HEK293 (cell line): Measurements from ENCODE around the gene TAF6L.
A peak's percentile ranks its signal among the peaks of the same experiment; 100 is the strongest.

Experiments used
- CTCF ChIA-PET: fragments of 350-600 bp; formaldehyde crosslinking; extraction: SDS; loops from one replicate; lab custom pipeline; 2021; ENCODE audit warnings: antibody characterized with exemption; lab: Yijun Ruan, JAX
- POLR2A ChIA-PET: fragments of 300-600 bp; formaldehyde crosslinking; extraction: SDS; loops from one replicate; lab custom pipeline; 2020; ENCODE audit warnings: antibody characterized with exemption, inconsistent platforms; lab: Yijun Ruan, JAX
- H3K27ac ChIP-seq: fragments of 200-500 bp; sonication (Bioruptor generic); 2 replicates; pipeline ENCODE4 v1.5.1; 2014; ENCODE audit warnings: low read depth, low read length, control low read depth, inconsistent platforms; ENCODE audit errors: extremely low read depth
- H3K36me3 ChIP-seq, 2 experiments: fragments of 200-500 bp in 1 of 2; sonication (Bioruptor generic) in 1 of 2; 1 replicate in 1 of 2; 2 replicates in 1 of 2; pipeline ENCODE4 v1.5.1; 2014 to 2017; ENCODE audit warnings: inconsistent platforms in 2 of 2, low read length in 2 of 2; ENCODE audit not compliant: control insufficient read depth in 2 of 2, insufficient read depth in 1 of 2
- H3K4me1 ChIP-seq: fragments of 200-500 bp; sonication (Bioruptor generic); 2 replicates; pipeline ENCODE4 v1.5.1; 2014; ENCODE audit warnings: mild to moderate bottlenecking, low read length, inconsistent platforms; ENCODE audit not compliant: control insufficient read depth, insufficient read depth
- H3K4me3 ChIP-seq: 2 replicates; pipeline ENCODE4 v1.5.1; 2011; ENCODE audit warnings: low read depth, mild to moderate bottlenecking, control low read depth, low read length, moderate library complexity
- H3K9me3 ChIP-seq: fragments of 200-500 bp; sonication (Bioruptor generic); 2 replicates; pipeline ENCODE4 v1.5.1; 2014; ENCODE audit warnings: low read depth, low read length, inconsistent platforms; ENCODE audit not compliant: control insufficient read depth, insufficient read depth
- EGR2 ChIP-seq: fragments of 450-650 bp; formaldehyde crosslinking; IDR thresholded peaks from 2 replicates; pipeline ENCODE4 v1.5.1; 2016; ENCODE audit warnings: low read depth, missing biosample characterization, missing genetic modification characterization
- ZBTB17 ChIP-seq: fragments of 450-650 bp; formaldehyde crosslinking; IDR thresholded peaks from 2 replicates; pipeline ENCODE4 v1.5.1; 2016; ENCODE audit warnings: missing biosample characterization, missing genetic modification characterization
- ZBTB20 ChIP-seq: fragments of 450-650 bp; formaldehyde crosslinking; IDR thresholded peaks from 2 replicates; pipeline ENCODE4 v1.5.1; 2016; ENCODE audit warnings: missing biosample characterization, missing genetic modification characterization
- ZFHX2 ChIP-seq: fragments of 450-650 bp; formaldehyde crosslinking; conservative IDR thresholded peaks from 2 replicates; pipeline ENCODE4 v1.5.1; 2016; ENCODE audit warnings: missing biosample characterization, missing genetic modification characterization
- ZFP69B ChIP-seq: fragments of 450-650 bp; formaldehyde crosslinking; IDR thresholded peaks from 2 replicates; pipeline ENCODE4 v1.5.1; 2016; ENCODE audit warnings: missing biosample characterization, missing genetic modification characterization
- ZNF335 ChIP-seq: fragments of 450-650 bp; formaldehyde crosslinking; conservative IDR thresholded peaks from 2 replicates; pipeline ENCODE4 v1.5.1; 2016; ENCODE audit warnings: missing biosample characterization, missing genetic modification characterization
- ZNF660 ChIP-seq: fragments of 450-650 bp; IDR thresholded peaks from 2 replicates; pipeline ENCODE4 v1.5.1; 2018; ENCODE audit warnings: missing biosample characterization, mild to moderate bottlenecking, missing genetic modification characterization
- ZNF777 ChIP-seq: fragments of 450-650 bp; formaldehyde crosslinking; IDR thresholded peaks from 2 replicates; pipeline ENCODE4 v1.5.1; 2017; ENCODE audit warnings: missing biosample characterization, missing genetic modification characterization, borderline replicate concordance
- ZNF830 ChIP-seq: fragments of 450-650 bp; IDR thresholded peaks from 2 replicates; pipeline ENCODE4 v1.5.0; 2018; ENCODE audit warnings: missing biosample characterization, missing genetic modification characterization, low read depth, mild to moderate bottlenecking, moderate library complexity
- TF ChIP-seq, protein P1 (sequence below): fragments of 450-650 bp; formaldehyde crosslinking; IDR thresholded peaks from 2 replicates; pipeline ENCODE4 v1.5.1; 2016; ENCODE audit warnings: missing biosample characterization, missing genetic modification characterization
- TF ChIP-seq, protein P2 (sequence below): fragments of 450-650 bp; formaldehyde crosslinking; IDR thresholded peaks from 2 replicates; pipeline ENCODE4 v1.5.1; 2016; ENCODE audit warnings: missing biosample characterization, missing genetic modification characterization
- TF ChIP-seq, protein P3 (sequence below): fragments of 450-650 bp; formaldehyde crosslinking; IDR thresholded peaks from 2 replicates; pipeline ENCODE4 v1.5.1; 2016; ENCODE audit warnings: missing biosample characterization, missing genetic modification characterization
- TF ChIP-seq, protein P4 (sequence below): fragments of 450-650 bp; formaldehyde crosslinking; IDR thresholded peaks from 2 replicates; pipeline ENCODE4 v1.5.1; 2016; ENCODE audit warnings: missing biosample characterization, missing genetic modification characterization
- TF ChIP-seq, protein P5 (sequence below): fragments of 450-650 bp; formaldehyde crosslinking; IDR thresholded peaks from 2 replicates; pipeline ENCODE4 v1.5.1; 2017; ENCODE audit warnings: missing biosample characterization, mild to moderate bottlenecking, missing genetic modification characterization, moderate library complexity

TAF6L gene

DNA sequence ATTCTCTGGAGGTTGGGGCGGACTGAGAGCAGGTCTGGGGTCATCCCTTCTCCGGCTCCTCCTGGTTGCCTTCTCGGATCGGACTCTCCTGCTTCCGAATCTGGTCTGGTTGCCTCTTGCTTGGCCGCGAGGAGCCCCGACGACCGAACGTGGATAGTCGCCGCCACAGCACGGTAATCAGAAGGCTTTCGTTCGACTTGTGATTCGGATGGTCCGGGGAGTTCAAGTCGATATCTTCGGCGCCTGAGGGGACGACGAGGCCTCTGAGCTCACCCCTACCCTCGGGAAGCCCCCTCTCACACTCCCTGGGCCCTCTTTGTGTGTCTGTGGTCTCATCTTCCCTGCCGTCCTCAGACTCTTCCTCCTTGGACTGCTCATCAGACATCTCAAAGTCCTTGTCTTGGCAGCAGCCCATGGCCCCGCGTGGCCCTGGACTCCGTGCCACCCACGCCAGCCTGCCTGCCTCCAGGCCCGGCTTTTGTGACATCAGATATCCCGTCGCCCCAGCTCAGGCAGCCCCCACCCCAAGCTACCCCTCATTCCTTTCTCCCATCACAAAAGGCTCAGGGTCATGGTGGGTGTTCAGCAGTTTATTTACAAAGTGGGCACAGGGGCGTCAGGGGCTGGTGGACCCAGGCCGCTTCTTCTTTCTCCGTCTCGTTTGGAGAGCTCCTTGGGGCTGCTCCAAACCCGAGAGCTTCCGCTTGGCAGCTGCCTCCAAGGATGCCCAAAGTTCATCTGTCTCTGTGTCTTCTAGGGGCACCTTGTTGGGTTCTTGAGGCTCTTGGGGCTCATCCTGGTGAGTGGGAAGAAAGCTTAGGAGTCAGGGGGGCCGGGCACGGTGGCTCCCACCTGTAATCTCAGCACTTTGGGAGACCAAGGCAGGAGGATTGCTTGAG is 61.4 kb downstream of the TAF6L start, which contains the start of gene TEX54:
TEX54 (minus strand) TSS at position 506 of the 899 bp plus-strand sequence.
- Histone ChIP-seq H3K9me3 (no peaks in the 10 kb centered on the region), H3K4me1 (peaks cover 2% of the 10 kb centered on the region; the same call in 1 of the 2 replicates), H3K4me3 (peak within 1 kb of the TSS; percentile 87), H3K27ac (peak within 1 kb of the TSS; percentile 88), H3K36me3 (peaks cover 0 to 58% of the 10 kb centered on the region in 2 experiments; a peak in 2 of 3 replicates)
- ChIA-PET POLR2A (interaction anchor here (0.5 to 5.1 kb wide), 36 partner anchors 8 to 265 kb away, joined by 3 to 93 read pairs (median 6); partner anchors contain the start of genes BSCL2, EEF1G, GNG3 and HNRNPUL2), CTCF (interaction anchor here (0.5 to 1.5 kb wide), 5 partner anchors 17 to 109 kb away, joined by 3 to 13 read pairs (median 4); partner anchors contain the start of gene TMEM179B)
- TF ChIP-seq ZNF777 (0 out of 2 replicates have a peak, but pooled peaks have one; percentile 21), ZBTB20 (tag by site-specific recombination) (peak; percentile 38; the same call in 1 of the 2 replicates), ZFP69B (peak; percentile 34; the same call in 1 of the 2 replicates), ZNF830 (no peak), ZBTB17 (tag by site-specific recombination) (peak; percentile 97), ZNF335 (tag by site-specific recombination) (no peak), ZFHX2 (tag by site-specific recombination) (peak; percentile 79), ZNF660 (0 out of 2 replicates have a peak, but pooled peaks have one; percentile 16), EGR2 (tag by site-specific recombination) (peak; percentile 49)
- TF ChIP-seq, protein P1, sequence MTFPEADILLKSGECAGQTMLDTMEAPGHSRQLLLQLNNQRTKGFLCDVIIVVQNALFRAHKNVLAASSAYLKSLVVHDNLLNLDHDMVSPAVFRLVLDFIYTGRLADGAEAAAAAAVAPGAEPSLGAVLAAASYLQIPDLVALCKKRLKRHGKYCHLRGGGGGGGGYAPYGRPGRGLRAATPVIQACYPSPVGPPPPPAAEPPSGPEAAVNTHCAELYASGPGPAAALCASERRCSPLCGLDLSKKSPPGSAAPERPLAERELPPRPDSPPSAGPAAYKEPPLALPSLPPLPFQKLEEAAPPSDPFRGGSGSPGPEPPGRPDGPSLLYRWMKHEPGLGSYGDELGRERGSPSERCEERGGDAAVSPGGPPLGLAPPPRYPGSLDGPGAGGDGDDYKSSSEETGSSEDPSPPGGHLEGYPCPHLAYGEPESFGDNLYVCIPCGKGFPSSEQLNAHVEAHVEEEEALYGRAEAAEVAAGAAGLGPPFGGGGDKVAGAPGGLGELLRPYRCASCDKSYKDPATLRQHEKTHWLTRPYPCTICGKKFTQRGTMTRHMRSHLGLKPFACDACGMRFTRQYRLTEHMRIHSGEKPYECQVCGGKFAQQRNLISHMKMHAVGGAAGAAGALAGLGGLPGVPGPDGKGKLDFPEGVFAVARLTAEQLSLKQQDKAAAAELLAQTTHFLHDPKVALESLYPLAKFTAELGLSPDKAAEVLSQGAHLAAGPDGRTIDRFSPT (tag by site-specific recombination): peak; percentile 46; the same call in 1 of the 2 replicates
- TF ChIP-seq, protein P2, sequence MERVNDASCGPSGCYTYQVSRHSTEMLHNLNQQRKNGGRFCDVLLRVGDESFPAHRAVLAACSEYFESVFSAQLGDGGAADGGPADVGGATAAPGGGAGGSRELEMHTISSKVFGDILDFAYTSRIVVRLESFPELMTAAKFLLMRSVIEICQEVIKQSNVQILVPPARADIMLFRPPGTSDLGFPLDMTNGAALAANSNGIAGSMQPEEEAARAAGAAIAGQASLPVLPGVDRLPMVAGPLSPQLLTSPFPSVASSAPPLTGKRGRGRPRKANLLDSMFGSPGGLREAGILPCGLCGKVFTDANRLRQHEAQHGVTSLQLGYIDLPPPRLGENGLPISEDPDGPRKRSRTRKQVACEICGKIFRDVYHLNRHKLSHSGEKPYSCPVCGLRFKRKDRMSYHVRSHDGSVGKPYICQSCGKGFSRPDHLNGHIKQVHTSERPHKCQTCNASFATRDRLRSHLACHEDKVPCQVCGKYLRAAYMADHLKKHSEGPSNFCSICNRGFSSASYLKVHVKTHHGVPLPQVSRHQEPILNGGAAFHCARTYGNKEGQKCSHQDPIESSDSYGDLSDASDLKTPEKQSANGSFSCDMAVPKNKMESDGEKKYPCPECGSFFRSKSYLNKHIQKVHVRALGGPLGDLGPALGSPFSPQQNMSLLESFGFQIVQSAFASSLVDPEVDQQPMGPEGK (tag by site-specific recombination): no peak
- TF ChIP-seq, protein P3, sequence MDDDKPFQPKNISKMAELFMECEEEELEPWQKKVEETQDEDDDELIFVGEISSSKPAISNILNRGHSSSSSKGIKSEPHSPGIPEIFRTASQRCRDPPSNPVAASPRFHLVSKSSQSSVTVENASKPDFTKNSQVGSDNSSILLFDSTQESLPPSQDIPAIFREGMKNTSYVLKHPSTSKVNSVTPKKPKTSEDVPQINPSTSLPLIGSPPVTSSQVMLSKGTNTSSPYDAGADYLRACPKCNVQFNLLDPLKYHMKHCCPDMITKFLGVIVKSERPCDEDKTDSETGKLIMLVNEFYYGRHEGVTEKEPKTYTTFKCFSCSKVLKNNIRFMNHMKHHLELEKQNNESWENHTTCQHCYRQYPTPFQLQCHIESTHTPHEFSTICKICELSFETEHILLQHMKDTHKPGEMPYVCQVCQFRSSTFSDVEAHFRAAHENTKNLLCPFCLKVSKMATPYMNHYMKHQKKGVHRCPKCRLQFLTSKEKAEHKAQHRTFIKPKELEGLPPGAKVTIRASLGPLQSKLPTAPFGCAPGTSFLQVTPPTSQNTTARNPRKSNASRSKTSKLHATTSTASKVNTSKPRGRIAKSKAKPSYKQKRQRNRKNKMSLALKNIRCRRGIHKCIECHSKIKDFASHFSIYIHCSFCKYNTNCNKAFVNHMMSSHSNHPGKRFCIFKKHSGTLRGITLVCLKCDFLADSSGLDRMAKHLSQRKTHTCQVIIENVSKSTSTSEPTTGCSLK: no peak
- TF ChIP-seq, protein P4, sequence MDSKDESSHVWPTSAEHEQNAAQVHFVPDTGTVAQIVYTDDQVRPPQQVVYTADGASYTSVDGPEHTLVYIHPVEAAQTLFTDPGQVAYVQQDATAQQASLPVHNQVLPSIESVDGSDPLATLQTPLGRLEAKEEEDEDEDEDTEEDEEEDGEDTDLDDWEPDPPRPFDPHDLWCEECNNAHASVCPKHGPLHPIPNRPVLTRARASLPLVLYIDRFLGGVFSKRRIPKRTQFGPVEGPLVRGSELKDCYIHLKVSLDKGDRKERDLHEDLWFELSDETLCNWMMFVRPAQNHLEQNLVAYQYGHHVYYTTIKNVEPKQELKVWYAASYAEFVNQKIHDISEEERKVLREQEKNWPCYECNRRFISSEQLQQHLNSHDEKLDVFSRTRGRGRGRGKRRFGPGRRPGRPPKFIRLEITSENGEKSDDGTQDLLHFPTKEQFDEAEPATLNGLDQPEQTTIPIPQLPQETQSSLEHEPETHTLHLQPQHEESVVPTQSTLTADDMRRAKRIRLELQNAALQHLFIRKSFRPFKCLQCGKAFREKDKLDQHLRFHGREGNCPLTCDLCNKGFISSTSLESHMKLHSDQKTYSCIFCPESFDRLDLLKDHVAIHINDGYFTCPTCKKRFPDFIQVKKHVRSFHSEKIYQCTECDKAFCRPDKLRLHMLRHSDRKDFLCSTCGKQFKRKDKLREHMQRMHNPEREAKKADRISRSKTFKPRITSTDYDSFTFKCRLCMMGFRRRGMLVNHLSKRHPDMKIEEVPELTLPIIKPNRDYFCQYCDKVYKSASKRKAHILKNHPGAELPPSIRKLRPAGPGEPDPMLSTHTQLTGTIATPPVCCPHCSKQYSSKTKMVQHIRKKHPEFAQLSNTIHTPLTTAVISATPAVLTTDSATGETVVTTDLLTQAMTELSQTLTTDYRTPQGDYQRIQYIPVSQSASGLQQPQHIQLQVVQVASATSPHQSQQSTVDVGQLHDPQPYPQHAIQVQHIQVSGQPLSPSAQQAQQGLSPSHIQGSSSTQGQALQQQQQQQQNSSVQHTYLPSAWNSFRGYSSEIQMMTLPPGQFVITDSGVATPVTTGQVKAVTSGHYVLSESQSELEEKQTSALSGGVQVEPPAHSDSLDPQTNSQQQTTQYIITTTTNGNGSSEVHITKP (tag by site-specific recombination): no peak
- TF ChIP-seq, protein P5, sequence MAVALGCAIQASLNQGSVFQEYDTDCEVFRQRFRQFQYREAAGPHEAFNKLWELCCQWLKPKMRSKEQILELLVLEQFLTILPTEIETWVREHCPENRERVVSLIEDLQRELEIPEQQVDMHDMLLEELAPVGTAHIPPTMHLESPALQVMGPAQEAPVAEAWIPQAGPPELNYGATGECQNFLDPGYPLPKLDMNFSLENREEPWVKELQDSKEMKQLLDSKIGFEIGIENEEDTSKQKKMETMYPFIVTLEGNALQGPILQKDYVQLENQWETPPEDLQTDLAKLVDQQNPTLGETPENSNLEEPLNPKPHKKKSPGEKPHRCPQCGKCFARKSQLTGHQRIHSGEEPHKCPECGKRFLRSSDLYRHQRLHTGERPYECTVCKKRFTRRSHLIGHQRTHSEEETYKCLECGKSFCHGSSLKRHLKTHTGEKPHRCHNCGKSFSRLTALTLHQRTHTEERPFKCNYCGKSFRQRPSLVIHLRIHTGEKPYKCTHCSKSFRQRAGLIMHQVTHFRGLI (tag by site-specific recombination): no peak
